PC-3 (cell line): ENCODE measurements around the gene KLHL1. TPM values are rescaled to one million over a fixed set of nuclear protein-coding genes. Genes with fewer than 3 reads are reported as not detected.

Experiments
- ATAC-seq: fragments of 200-7000 bp; cut with Tn5 transposase; 2 replicates; pipeline ENCODE4 v1.9.1; 2020; ENCODE audit warnings: mild to moderate bottlenecking, moderate library complexity
- BruUV-seq: library from RNA; stranded (reverse); fragments of 400-500 nt; replicated peaks from 2 replicates; lab custom pipeline; 2021; lab: Mats Ljungman, UMichigan
- CTCF ChIA-PET: fragments of 300-600 bp; sonication (Branson Sonifier 250); formaldehyde crosslinking; loops from one replicate; lab custom pipeline; 2022; ENCODE audit warnings: antibody characterized with exemption; lab: Charles Lee
- POLR2A ChIA-PET: fragments of 300-600 bp; sonication (Branson Sonifier 250); formaldehyde crosslinking; loops from one replicate; lab custom pipeline; 2022; ENCODE audit warnings: antibody characterized with exemption; ENCODE audit not compliant: unreplicated experiment; lab: Charles Lee
- DNase-seq: peaks from one replicate; pipeline ENCODE4 v3.0.0-alpha.2; 2015
- H2AFZ ChIP-seq: fragments of 300-600 bp; sonication (generic); 2 replicates; pipeline ENCODE4 v1.6.0; 2016; ENCODE audit warnings: antibody characterized with exemption, low read length
- H3F3A ChIP-seq: fragments of 300-600 bp; sonication (generic); one replicate; pipeline ENCODE4 v1.6.0; 2017; ENCODE audit warnings: antibody characterized with exemption, low read length, control low read depth, mild to moderate bottlenecking; ENCODE audit not compliant: unreplicated experiment
- H3K27ac ChIP-seq: fragments of 300-600 bp; sonication (generic); 2 replicates; pipeline ENCODE4 v1.5.1; 2016; ENCODE audit warnings: mild to moderate bottlenecking, low read length
- H3K27me3 ChIP-seq: fragments of 300-600 bp; sonication (generic); 2 replicates; pipeline ENCODE4 v1.6.1; 2016; ENCODE audit warnings: low read length, mixed read lengths
- H3K36me3 ChIP-seq: fragments of 300-600 bp; sonication (generic); 2 replicates; pipeline ENCODE4 v1.6.1; 2016; ENCODE audit warnings: low read depth, mixed run types, low read length, mixed read lengths
- H3K4me1 ChIP-seq: fragments of 300-600 bp; sonication (generic); 2 replicates; pipeline ENCODE4 v1.5.1; 2016; ENCODE audit warnings: low read length; ENCODE audit not compliant: insufficient read depth
- H3K4me2 ChIP-seq: fragments of 300-600 bp; sonication (generic); 2 replicates; pipeline ENCODE4 v1.6.0; 2016; ENCODE audit warnings: low read length
- H3K4me3 ChIP-seq: fragments of 300-600 bp; sonication (generic); 2 replicates; pipeline ENCODE4 v1.5.1; 2016; ENCODE audit warnings: mild to moderate bottlenecking, low read length, mixed read lengths
- H3K79me2 ChIP-seq: fragments of 300-600 bp; sonication (generic); 2 replicates; pipeline ENCODE4 v1.6.1; 2017; ENCODE audit warnings: low read length, mixed read lengths
- H3K9ac ChIP-seq: fragments of 300-600 bp; sonication (generic); 2 replicates; pipeline ENCODE4 v1.6.0; 2016; ENCODE audit warnings: mild to moderate bottlenecking, low read length
- H3K9me2 ChIP-seq: fragments of 300-600 bp; sonication (generic); replicated peaks from 2 replicates; pipeline ENCODE4 v1.6.1; 2016; ENCODE audit warnings: mixed run types, low read length, mixed read lengths
- H3K9me3 ChIP-seq: fragments of 300-600 bp; sonication (generic); 2 replicates; pipeline ENCODE4 v1.6.1; 2016; ENCODE audit warnings: low read length, mixed read lengths
- H4K20me1 ChIP-seq: fragments of 300-600 bp; sonication (generic); 2 replicates; pipeline ENCODE4 v1.6.1; 2016; ENCODE audit warnings: low read length, mixed read lengths
- CTCF ChIP-seq: fragments of 300-600 bp; sonication (generic); conservative IDR thresholded peaks from 2 replicates; pipeline ENCODE4 v1.5.1; 2017; ENCODE audit warnings: antibody characterized with exemption, low read depth, mild to moderate bottlenecking, low read length
- EZH2 ChIP-seq: fragments of 300-600 bp; sonication (generic); IDR thresholded peaks from one replicate; pipeline ENCODE4 v1.6.1; 2017; ENCODE audit warnings: antibody characterized with exemption, mild to moderate bottlenecking, low read length; ENCODE audit not compliant: unreplicated experiment
- EZH2phosphoT487 ChIP-seq: fragments of 300-600 bp; sonication (generic); IDR thresholded peaks from 2 replicates; pipeline ENCODE4 v1.6.1; 2018; ENCODE audit warnings: mild to moderate bottlenecking, antibody characterized with exemption, low read length, borderline replicate concordance
- intact Hi-C: fragments of 100-400 bp; cut with micrococcal nuclease; formaldehyde crosslinking; loops from 2 replicates; pipeline ENCODE4 v1.9.0; 2023
- total RNA-seq: library from RNA; depleted of rRNA; stranded (reverse); fragments of >200 nt; gene quantifications from 2 replicates; pipeline ENCODE4 v1.2.3, GENCODE V29; 2014

Gene KLHL1
- total RNA-seq, 1 experiment from 2014 or later: not detected

- no peaks in the 10 kb centered on the region for H3K9me3 ChIP-seq
- no peaks in the 10 kb centered on the region for H3K27me3 ChIP-seq
- no peaks in the 10 kb centered on the region for H3K36me3 ChIP-seq
- TF ChIP-seq CTCF (no peak), EZH2 (no peak)
- H3K4me2 ChIP-seq: no peak overlapping the region
- no peak overlapping the region for H3K27ac ChIP-seq
- H3K4me1 ChIP-seq: no peaks in the 10 kb centered on the region
- H3K9ac ChIP-seq: no peak overlapping the region
- H3K9me2 ChIP-seq: no peaks in the 10 kb centered on the region
- no peak for DNase-seq
- CTCF ChIA-PET: no interaction called here
- no peak overlapping the region for H2AFZ ChIP-seq
- H3F3A ChIP-seq: no peaks in the 10 kb centered on the region
- no peaks in the 10 kb centered on the region for H4K20me1 ChIP-seq
- intact Hi-C loops: no loop called here
- POLR2A ChIA-PET: no interaction called here
- no peak for ATAC-seq
- no peak overlapping the region for H3K4me3 ChIP-seq
- no TSS peak for BruUV-seq
- no peaks in the 10 kb centered on the region for H3K79me2 ChIP-seq
These were observed 241.7 kb downstream of the KLHL1 start for GRCh38 chr13:69866555-69866954.

- H3K4me1 ChIP-seq: no peaks in the 10 kb centered on the region
- H3K79me2 ChIP-seq: no peaks in the 10 kb centered on the region
- H3F3A ChIP-seq: no peaks in the 10 kb centered on the region
- H2AFZ ChIP-seq: no peak overlapping the region
- no peaks in the 10 kb centered on the region for H3K36me3 ChIP-seq
- ChIA-PET POLR2A (no interaction called here), CTCF (no interaction called here)
- H3K4me2 ChIP-seq: no peak overlapping the region
- no TSS peak for BruUV-seq
- H3K4me3 ChIP-seq: no peak overlapping the region
- H4K20me1 ChIP-seq: no peaks in the 10 kb centered on the region
- DNase-seq (peak; percentile 66), ATAC-seq (peak; percentile 65)
- intact Hi-C loops: loop anchor here (1.0 to 5.0 kb wide), 4 partner anchors 278 to 710 kb away; no protein-coding TSS in a partner anchor
- H3K27ac ChIP-seq: no peak overlapping the region
- TF ChIP-seq EZH2: no peak
- no peak for TF ChIP-seq EZH2phosphoT487
- peak; percentile 67 for TF ChIP-seq CTCF
- no peaks in the 10 kb centered on the region for H3K27me3 ChIP-seq
- no peaks in the 10 kb centered on the region for H3K9me3 ChIP-seq
- H3K9me2 ChIP-seq: no peaks in the 10 kb centered on the region
- H3K9ac ChIP-seq: no peak overlapping the region
These were observed 250.9 kb downstream of the KLHL1 start for GRCh38 chr13:69857183-69857821.

GRCh38 chr13:69856331-69856730 is 251.9 kb downstream of the KLHL1 start:
- no peak overlapping the region for H2AFZ ChIP-seq
- no TSS peak for BruUV-seq
- H3K4me2 ChIP-seq: no peak overlapping the region
- no peak overlapping the region for H3K9ac ChIP-seq
- no peaks in the 10 kb centered on the region for H3K36me3 ChIP-seq
- no peaks in the 10 kb centered on the region for H3K4me1 ChIP-seq
- H4K20me1 ChIP-seq: no peaks in the 10 kb centered on the region
- ATAC-seq: no peak
- ChIA-PET POLR2A (no interaction called here), CTCF (interaction anchor here (0.7 kb wide), 1 partner anchor 69 kb away, joined by 3 read pairs; no protein-coding TSS in a partner anchor)
- intact Hi-C loops: loop anchor here (5.0 kb wide), 2 partner anchors 456 to 711 kb away; no protein-coding TSS in a partner anchor
- no peaks in the 10 kb centered on the region for H3K79me2 ChIP-seq
- no peaks in the 10 kb centered on the region for H3K27me3 ChIP-seq
- H3K27ac ChIP-seq: no peak overlapping the region
- no peaks in the 10 kb centered on the region for H3K9me3 ChIP-seq
- H3K9me2 ChIP-seq: no peaks in the 10 kb centered on the region
- peak; percentile 3 for DNase-seq
- no peak overlapping the region for H3K4me3 ChIP-seq
- H3F3A ChIP-seq: no peaks in the 10 kb centered on the region
- TF ChIP-seq EZH2phosphoT487 (no peak), EZH2 (no peak), CTCF (no peak)
